ENCODE data around the gene PPCDC.
A peak's percentile ranks its signal among the peaks of the same experiment; 100 is the strongest.
"Not testable (repeated sequence)": the region's sequence is repeated elsewhere in the genome, so short reads cannot be mapped to it uniquely, and the experiment has no call there.

The PPCDC gene

GRCh38 chr15:75069301-75069925, 46.0 kb downstream of the PPCDC start:
- no peak for DNase-seq

GRCh38 chr15:75070674-75071073, 47.3 kb downstream of the PPCDC start:
- no peak for DNase-seq

GRCh38 chr15:75073197-75073596, 49.8 kb downstream of the PPCDC start:
- no peak for DNase-seq

DNA sequence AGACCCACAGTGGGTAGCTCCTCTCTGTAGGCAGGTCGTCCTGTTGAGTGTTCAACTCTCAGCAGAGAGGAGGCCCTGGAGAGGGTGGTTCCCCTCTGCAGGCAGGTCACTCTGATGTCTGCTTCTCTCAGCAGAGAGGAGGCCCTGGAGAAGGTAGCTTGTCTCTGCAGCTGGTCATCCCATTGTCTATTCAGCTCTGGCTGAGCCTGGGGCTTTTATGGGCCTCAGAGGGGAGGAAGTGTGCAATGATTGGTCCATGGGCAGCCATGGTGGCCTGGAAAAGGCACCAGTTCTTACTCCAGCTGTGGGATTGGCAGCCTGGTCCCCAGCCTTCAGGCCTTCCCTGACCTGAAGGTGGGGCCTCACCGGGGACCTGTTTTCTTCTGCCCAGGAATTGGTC, 52.9 kb downstream of the PPCDC start:
- no peak for DNase-seq

DNA sequence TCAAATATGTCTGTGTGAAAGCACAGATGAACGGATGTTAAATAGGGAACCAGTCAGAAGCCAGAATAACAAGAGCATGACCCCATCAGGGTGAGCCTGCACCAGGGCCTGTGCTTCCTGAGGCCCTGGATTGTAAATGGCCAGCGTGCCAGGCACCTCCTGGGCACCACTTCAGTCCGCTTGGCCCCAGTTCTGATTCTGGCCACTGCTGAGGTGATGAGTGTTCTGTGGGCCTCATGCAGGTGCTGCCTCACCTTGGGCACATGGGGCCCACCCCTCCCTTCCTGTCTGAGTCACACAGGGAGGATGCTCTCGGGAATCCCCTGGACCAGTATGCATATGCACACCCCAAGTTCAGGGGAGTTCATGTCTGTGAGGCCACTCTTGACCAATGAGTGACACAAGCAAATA, 54.2 kb downstream of the PPCDC start:
- peak; percentile 9 for DNase-seq

GRCh38 chr15:75081150-75081549, 57.8 kb downstream of the PPCDC start:
- DNase-seq = no peak

DNA sequence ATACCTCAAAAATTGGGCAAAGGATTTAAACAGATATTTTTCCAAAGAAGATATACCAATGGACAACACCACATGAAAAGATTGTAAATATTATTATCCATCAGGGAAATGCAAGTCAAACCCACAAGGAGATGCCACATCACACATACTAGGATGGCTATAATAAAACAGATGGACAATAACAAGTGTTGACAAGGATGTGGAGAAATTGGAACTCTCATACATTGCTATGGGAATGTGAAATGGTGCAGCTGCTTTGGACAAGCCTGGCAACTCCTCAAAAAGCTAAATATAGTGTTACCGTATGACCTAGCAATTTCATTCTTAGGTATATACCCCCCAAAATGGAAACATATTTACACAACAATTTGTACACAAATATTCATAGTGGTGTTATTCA, 59.3 kb downstream of the PPCDC start:
- no peak for DNase-seq

DNA sequence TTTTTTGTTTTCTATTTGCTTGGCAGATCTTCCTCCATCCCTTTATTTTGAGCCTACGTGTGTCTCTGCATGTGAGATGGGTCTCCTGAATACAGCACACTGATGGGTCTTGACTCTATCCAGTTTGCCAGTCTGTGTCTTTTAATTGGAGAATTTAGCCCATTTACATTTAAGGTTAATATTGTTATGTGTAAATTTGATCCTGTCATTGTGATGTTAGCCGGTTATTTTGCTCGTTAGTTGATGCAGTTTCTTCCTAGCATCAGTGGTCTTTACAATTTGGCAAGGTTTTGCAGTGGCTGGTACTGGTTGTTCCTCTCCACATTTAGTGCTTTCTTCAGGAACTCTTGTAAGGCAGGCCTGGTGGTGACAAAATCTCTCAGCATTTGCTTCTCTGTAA, 62.3 kb downstream of the PPCDC start:
- not testable (repeated sequence) for DNase-seq

GRCh38 chr15:75089456-75090387, 66.3 kb downstream of the PPCDC start:
- no peak for DNase-seq

DNA sequence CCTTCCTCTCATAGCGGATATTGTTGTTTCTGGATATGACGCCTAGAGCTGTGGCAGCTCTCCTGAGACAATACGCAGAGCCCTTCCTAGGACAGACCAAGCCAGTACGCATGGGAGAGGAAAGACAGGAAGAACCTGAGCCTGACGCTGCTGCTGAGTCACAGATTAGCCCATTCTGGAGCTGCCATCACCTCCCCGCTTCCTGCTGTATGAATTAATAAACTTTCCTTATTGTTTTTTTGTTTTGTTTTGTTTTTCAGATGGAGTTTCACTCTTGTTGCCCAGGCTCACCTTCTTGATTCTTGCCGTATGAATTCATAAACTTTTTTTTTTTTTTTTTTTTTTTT, 67.0 kb downstream of the PPCDC start:
- DNase-seq = no peak

GRCh38 chr15:75091814-75092213, 68.4 kb downstream of the PPCDC start:
- DNase-seq = no peak

GRCh38 chr15:75094961-75095478, 71.6 kb downstream of the PPCDC start:
- not testable (repeated sequence) for DNase-seq

GRCh38 chr15:75095594-75095993, 72.2 kb downstream of the PPCDC start:
- DNase-seq = no peak

DNA sequence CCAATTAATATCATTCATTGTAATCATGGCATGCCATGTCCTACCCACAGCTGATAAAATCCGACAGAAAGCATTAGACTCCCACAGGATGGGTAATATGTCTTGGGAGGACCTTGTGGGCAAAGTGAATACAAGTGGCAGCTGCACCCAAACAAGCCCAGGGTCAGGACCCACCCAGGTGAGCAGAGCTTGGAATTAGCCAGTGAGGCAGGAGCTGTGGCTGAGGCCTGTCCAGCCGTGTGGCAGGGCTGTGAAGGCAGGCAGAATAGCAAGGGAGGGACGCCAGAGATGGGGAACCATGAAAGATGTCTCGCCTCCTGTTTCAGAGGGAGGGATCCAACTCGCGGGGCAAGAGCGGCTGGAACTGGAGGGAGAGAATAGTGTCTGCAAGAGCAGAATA, 74.5 kb downstream of the PPCDC start:
- DNase-seq = no peak

DNA sequence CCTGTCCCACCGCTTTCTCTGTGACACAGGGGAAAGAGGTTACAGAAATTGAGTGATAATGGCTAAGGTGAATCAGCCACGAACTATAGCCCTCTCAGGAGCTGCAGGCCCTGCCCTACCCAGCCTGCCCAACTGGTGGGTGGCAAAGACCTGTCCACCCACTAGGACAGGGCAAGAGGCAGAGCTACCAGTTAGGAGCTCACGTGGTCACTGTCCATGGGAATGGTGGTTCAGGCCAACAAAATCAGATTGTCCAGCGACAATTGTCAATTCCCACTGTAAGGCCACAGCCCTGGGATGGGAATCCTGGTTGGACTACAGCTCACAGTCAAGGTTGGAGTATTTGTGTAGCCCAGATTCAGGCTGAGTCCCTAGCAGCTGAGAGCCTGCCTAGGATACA, 75.0 kb downstream of the PPCDC start:
- no peak for DNase-seq

Data from activated effector memory CD4-positive, alpha-beta T cell treated with Interleukin-2 at 50 U/mL for 16 hours (primary cell).